ENCODE results near the gene ZMYND10. TPM values are rescaled to one million over a fixed set of nuclear protein-coding genes. Genes with fewer than 3 reads are reported as not detected.

The ZMYND10 gene
- total and polyA plus RNA-seq, 2 donors (not counting 1 experiment from before 2014, with no cell fraction given): 0.32 to 0.83 TPM

DNA sequence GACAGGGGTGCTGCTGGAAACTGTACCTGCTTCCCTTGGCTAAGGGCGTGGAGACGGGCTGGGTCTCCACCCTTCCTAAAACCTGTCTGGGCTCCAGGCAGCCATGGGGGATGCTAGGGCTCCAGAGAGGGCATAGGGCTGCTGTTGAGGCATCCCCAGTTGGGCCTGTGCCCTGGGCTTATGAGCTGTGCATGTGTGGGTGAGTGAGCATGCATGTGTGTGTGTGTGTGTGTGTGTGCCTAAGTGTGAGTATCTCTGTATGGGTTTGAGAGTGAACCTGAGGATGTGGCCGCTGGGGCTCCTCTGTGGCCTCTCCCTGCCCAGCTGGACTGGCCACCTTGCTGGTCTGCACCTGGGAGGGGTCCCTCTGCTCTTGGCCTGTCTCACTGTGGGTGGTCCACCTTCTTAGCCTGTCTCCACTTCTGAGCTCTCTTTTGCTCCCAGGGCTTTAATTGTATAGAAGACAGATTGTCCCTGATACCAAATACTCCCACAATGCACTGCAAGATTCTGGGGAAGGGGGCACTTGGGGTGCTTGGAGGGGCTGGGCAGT, 25.7 kb upstream of the ZMYND10 start:
- Histone ChIP-seq H3K9ac (ENCODE audit: insufficient read depth, low read length) (no peak overlapping the region), H3K27me3 (ENCODE audit: control insufficient read depth, insufficient read depth, low read length) (peaks cover 3% of the 10 kb centered on the region), H4K20me1 (ENCODE audit: control insufficient read depth, extremely low read depth, insufficient read depth, low read length) (no peaks in the 10 kb centered on the region), H3K9me3 (ENCODE audit: control insufficient read depth, insufficient read depth, low read depth, low read length) (no peaks in the 10 kb centered on the region), H3K4me1 (ENCODE audit: control insufficient read depth, extremely low read depth, insufficient read depth, low read length) (no peaks in the 10 kb centered on the region), H3K79me2 (ENCODE audit: control insufficient read depth, insufficient read depth, low read length) (no peaks in the 10 kb centered on the region), H3K4me2 (ENCODE audit: extremely low read depth, insufficient read depth, low read length) (no peak overlapping the region), H2AFZ (ENCODE audit: low read length) (no peak overlapping the region), H3K36me3 (ENCODE audit: control insufficient read depth, insufficient read depth, low read length) (no peaks in the 10 kb centered on the region), H3K27ac (ENCODE audit: insufficient read depth, low read length) (no peak overlapping the region), H3K4me3 (replicated peaks in 1 of 4; ENCODE audit: control extremely low read depth in 1 of 4, insufficient read depth in 1 of 4, low read depth in 3 of 4, low read length in 4 of 4) (no peak overlapping the region)
- DNase-seq (ENCODE audit: low read depth in 2 of 2): peak in 1 of 2 donors; percentile 24
- TF ChIP-seq, protein P1, sequence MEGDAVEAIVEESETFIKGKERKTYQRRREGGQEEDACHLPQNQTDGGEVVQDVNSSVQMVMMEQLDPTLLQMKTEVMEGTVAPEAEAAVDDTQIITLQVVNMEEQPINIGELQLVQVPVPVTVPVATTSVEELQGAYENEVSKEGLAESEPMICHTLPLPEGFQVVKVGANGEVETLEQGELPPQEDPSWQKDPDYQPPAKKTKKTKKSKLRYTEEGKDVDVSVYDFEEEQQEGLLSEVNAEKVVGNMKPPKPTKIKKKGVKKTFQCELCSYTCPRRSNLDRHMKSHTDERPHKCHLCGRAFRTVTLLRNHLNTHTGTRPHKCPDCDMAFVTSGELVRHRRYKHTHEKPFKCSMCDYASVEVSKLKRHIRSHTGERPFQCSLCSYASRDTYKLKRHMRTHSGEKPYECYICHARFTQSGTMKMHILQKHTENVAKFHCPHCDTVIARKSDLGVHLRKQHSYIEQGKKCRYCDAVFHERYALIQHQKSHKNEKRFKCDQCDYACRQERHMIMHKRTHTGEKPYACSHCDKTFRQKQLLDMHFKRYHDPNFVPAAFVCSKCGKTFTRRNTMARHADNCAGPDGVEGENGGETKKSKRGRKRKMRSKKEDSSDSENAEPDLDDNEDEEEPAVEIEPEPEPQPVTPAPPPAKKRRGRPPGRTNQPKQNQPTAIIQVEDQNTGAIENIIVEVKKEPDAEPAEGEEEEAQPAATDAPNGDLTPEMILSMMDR (conservative IDR thresholded peaks at IDR 0.05 in 1 of 2, IDR thresholded peaks at IDR 0.05 in 1 of 2; ENCODE audit: low read depth in 1 of 2, low read length in 2 of 2): no peak
- no peak for TF ChIP-seq EZH2 (IDR thresholded peaks at IDR 0.05; ENCODE audit: low read length, missing control alignments)

- H3K27me3 ChIP-seq (ENCODE audit: control insufficient read depth, insufficient read depth, low read length): peaks cover 3% of the 10 kb centered on the region
- no peak overlapping the region for H3K4me2 ChIP-seq (ENCODE audit: extremely low read depth, insufficient read depth, low read length)
- no peak overlapping the region for H3K27ac ChIP-seq (ENCODE audit: insufficient read depth, low read length)
- no peaks in the 10 kb centered on the region for H4K20me1 ChIP-seq (ENCODE audit: control insufficient read depth, extremely low read depth, insufficient read depth, low read length)
- H3K9ac ChIP-seq (ENCODE audit: insufficient read depth, low read length): no peak overlapping the region
- H2AFZ ChIP-seq (ENCODE audit: low read length): no peak overlapping the region
- no peaks in the 10 kb centered on the region for H3K4me1 ChIP-seq (ENCODE audit: control insufficient read depth, extremely low read depth, insufficient read depth, low read length)
- H3K36me3 ChIP-seq (ENCODE audit: control insufficient read depth, insufficient read depth, low read length): no peaks in the 10 kb centered on the region
- DNase-seq (ENCODE audit: low read depth in 2 of 2): peak in 1 of 2 donors; percentile 52
- no peak overlapping the region for H3K4me3 ChIP-seq (replicated peaks in 1 of 4; ENCODE audit: control extremely low read depth in 1 of 4, insufficient read depth in 1 of 4, low read depth in 3 of 4, low read length in 4 of 4)
- H3K79me2 ChIP-seq (ENCODE audit: control insufficient read depth, insufficient read depth, low read length): no peaks in the 10 kb centered on the region
- H3K9me3 ChIP-seq (ENCODE audit: control insufficient read depth, insufficient read depth, low read depth, low read length): no peaks in the 10 kb centered on the region
- TF ChIP-seq, protein P1 (conservative IDR thresholded peaks at IDR 0.05 in 1 of 2, IDR thresholded peaks at IDR 0.05 in 1 of 2; ENCODE audit: low read depth in 1 of 2, low read length in 2 of 2): peak in 1 of 2 donors; percentile 36
- no peak for TF ChIP-seq EZH2 (IDR thresholded peaks at IDR 0.05; ENCODE audit: low read length, missing control alignments)
Measured at GRCh38 chr3:50370594-50370993, 25.1 kb upstream of the ZMYND10 start.

DNA sequence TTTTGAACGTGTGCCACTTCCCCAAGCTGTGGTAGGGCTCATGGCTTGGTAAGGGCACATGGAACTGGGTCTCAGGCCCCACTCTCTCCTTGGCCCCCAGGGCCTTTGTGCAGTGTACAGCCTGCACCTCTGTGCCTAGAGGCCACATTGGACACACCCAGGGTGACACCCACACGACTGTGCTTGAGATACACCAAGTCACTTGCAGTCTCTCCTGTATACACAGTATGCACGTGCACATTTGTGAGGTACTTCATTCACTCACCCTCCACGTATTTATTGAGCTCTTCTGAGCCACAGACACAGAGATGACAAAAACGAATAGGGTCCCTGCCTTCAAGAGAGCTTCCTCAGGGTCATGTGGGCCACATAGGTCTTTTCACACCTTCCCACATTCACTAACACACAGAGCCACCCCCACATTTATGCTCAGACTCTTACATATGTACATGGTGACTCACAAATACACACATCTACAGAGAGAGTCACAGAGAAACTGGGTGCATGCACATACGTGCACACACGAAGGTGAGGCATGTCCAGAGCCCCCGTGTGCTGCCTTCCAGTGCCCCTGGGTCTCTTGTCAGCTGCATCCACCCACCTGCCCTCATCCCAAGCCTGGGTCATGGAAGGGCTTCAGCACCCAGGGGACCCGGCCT, 23.6 kb upstream of the ZMYND10 start:
- Histone ChIP-seq H4K20me1 (ENCODE audit: control insufficient read depth, extremely low read depth, insufficient read depth, low read length) (no peaks in the 10 kb centered on the region), H3K4me1 (ENCODE audit: control insufficient read depth, extremely low read depth, insufficient read depth, low read length) (peaks cover 3% of the 10 kb centered on the region), H3K4me2 (ENCODE audit: extremely low read depth, insufficient read depth, low read length) (no peak overlapping the region), H3K9me3 (ENCODE audit: control insufficient read depth, insufficient read depth, low read depth, low read length) (no peaks in the 10 kb centered on the region), H3K27ac (ENCODE audit: insufficient read depth, low read length) (no peak overlapping the region), H3K9ac (ENCODE audit: insufficient read depth, low read length) (no peak overlapping the region), H3K79me2 (ENCODE audit: control insufficient read depth, insufficient read depth, low read length) (no peaks in the 10 kb centered on the region), H3K27me3 (ENCODE audit: control insufficient read depth, insufficient read depth, low read length) (peaks cover 3% of the 10 kb centered on the region), H3K4me3 (replicated peaks in 1 of 4; ENCODE audit: control extremely low read depth in 1 of 4, insufficient read depth in 1 of 4, low read depth in 3 of 4, low read length in 4 of 4) (no peak overlapping the region), H3K36me3 (ENCODE audit: control insufficient read depth, insufficient read depth, low read length) (no peaks in the 10 kb centered on the region), H2AFZ (ENCODE audit: low read length) (no peak overlapping the region)
- TF ChIP-seq EZH2 (IDR thresholded peaks at IDR 0.05; ENCODE audit: low read length, missing control alignments): no peak
- TF ChIP-seq, protein P1 (conservative IDR thresholded peaks at IDR 0.05 in 1 of 2, IDR thresholded peaks at IDR 0.05 in 1 of 2; ENCODE audit: low read depth in 1 of 2, low read length in 2 of 2): no peak
- DNase-seq (ENCODE audit: low read depth in 2 of 2): no peak
